ENCODE results near the gene PLA2G5. TPM values are rescaled to one million over a fixed set of nuclear protein-coding genes. Genes with fewer than 3 reads are reported as not detected.

The PLA2G5 gene
- total and polyA plus RNA-seq, 2 of the 4 experiments (the other 2 are of a cell fraction) = not detected

- H3K4me3 ChIP-seq (ENCODE audit: insufficient read depth, low read depth, low read length) = no peak overlapping the region
- H3K9me3 ChIP-seq (ENCODE audit: control insufficient read depth, insufficient read depth, low read length) = no peaks in the 10 kb centered on the region
- intact Hi-C loops (cut with micrococcal nuclease) (no loop called here), in situ Hi-C loops (cut with MboI; ENCODE audit: low sequenced_read_pairs) (no loop called here), dilution Hi-C loops (cut with HindIII; ENCODE audit: low sequenced_read_pairs, unreplicated experiment) (no loop called here)
- H3K23ac ChIP-seq (ENCODE audit: low read depth, low read length) = no peak overlapping the region
- H3K9me1 ChIP-seq (ENCODE audit: insufficient read depth, low read length) = no peaks in the 10 kb centered on the region
- no peaks in the 10 kb centered on the region for H4K20me1 ChIP-seq (ENCODE audit: insufficient read depth, low read length)
- no peak overlapping the region for H2AK5ac ChIP-seq (ENCODE audit: low read depth, low read length)
- H2AFZ ChIP-seq (replicated peaks; ENCODE audit: low read length, poor library complexity) = no peak overlapping the region
- H3K27me3 ChIP-seq (ENCODE audit: control insufficient read depth, insufficient read depth, low read length) = peaks cover 16% of the 10 kb centered on the region
- no peak overlapping the region for H2BK20ac ChIP-seq (ENCODE audit: low read depth, low read length)
- no peak for DNase-seq
- H3K9ac ChIP-seq (ENCODE audit: low read depth, low read length) = no peak overlapping the region
- H3K4me2 ChIP-seq (ENCODE audit: low read depth, low read length) = no peak overlapping the region
- no peak overlapping the region for H3K56ac ChIP-seq (ENCODE audit: extremely low read depth, insufficient read depth, low read length)
- no TSS peak for BruUV-seq (replicated peaks)
- TF ChIP-seq FOS (IDR thresholded peaks at IDR 0.05; ENCODE audit: low read depth, low read length) = no peak
- TF ChIP-seq BHLHE40 (IDR thresholded peaks at IDR 0.05; ENCODE audit: low read depth, low read length) = no peak
- TF ChIP-seq CTCF (conservative IDR thresholded peaks at IDR 0.05; ENCODE audit: low read depth, low read length) = no peak
- no peak for TF ChIP-seq POLR2A (IDR thresholded peaks at IDR 0.05; ENCODE audit: low read depth, low read length)
- no peak for TF ChIP-seq USF2 (IDR thresholded peaks at IDR 0.05; ENCODE audit: low read depth, low read length)
- TF ChIP-seq MXI1 (IDR thresholded peaks at IDR 0.05; ENCODE audit: borderline replicate concordance, low read depth, low read length) = no peak
- TF ChIP-seq SMC3 (IDR thresholded peaks at IDR 0.05; ENCODE audit: low read depth, low read length) = no peak
- no peak for TF ChIP-seq MAFK (IDR thresholded peaks at IDR 0.05; ENCODE audit: low read depth, low read length)
- TF ChIP-seq RAD21 (IDR thresholded peaks at IDR 0.05; ENCODE audit: low read length) = no peak
- no peak for TF ChIP-seq NFE2L2 (IDR thresholded peaks at IDR 0.05; ENCODE audit: low read depth, low read length)
- TF ChIP-seq ELK1 (IDR thresholded peaks at IDR 0.05; ENCODE audit: borderline replicate concordance, low read depth, low read length) = no peak
- TF ChIP-seq RFX5 (IDR thresholded peaks at IDR 0.05; ENCODE audit: low read depth, low read length) = no peak
- TF ChIP-seq RCOR1 (IDR thresholded peaks at IDR 0.05; ENCODE audit: insufficient replicate concordance, low read length) = no peak
- TF ChIP-seq CEBPB (IDR thresholded peaks at IDR 0.05; ENCODE audit: low read depth, low read length) = no peak
- no peak for TF ChIP-seq MAZ (IDR thresholded peaks at IDR 0.05; ENCODE audit: borderline replicate concordance, low read depth, low read length)
- no peak for TF ChIP-seq CHD1 (IDR thresholded peaks at IDR 0.05; ENCODE audit: low read depth, low read length)
- no peak overlapping the region for H4K5ac ChIP-seq (ENCODE audit: low read depth, low read length)
- H3K4ac ChIP-seq (ENCODE audit: low read depth, low read length) = no peak overlapping the region
- no peak overlapping the region for H2BK5ac ChIP-seq (ENCODE audit: low read depth, low read length, poor library complexity, severe bottlenecking)
- no peak overlapping the region for H3K27ac ChIP-seq (ENCODE audit: insufficient read depth, low read length)
- H4K91ac ChIP-seq (ENCODE audit: insufficient read depth, low read depth, low read length) = no peak overlapping the region
- no peak overlapping the region for H3K18ac ChIP-seq (ENCODE audit: low read depth, low read length)
- no peak for ATAC-seq (ENCODE audit: low read depth)
- no peaks in the 10 kb centered on the region for H3K4me1 ChIP-seq (ENCODE audit: control insufficient read depth, insufficient read depth, low read length)
- no peaks in the 10 kb centered on the region for H3K36me3 ChIP-seq (ENCODE audit: control insufficient read depth, insufficient read depth, low read length)
- H2AK9ac ChIP-seq (replicated peaks; ENCODE audit: low read depth, low read length, poor library complexity) = no peak overlapping the region
- H2BK120ac ChIP-seq (ENCODE audit: low read depth, low read length) = no peak overlapping the region
- H4K8ac ChIP-seq (ENCODE audit: low read depth in 2 of 2, low read length in 2 of 2) = no peak overlapping the region
- ChIA-PET CTCF (no interaction called here), POLR2A (ENCODE audit: unreplicated experiment) (interaction anchor here (0.6 kb wide), 1 partner anchor 165 kb away, joined by 6 read pairs; no protein-coding TSS in a partner anchor)
- no peak overlapping the region for H3K14ac ChIP-seq (replicated peaks; ENCODE audit: low read depth, low read length)
- no peak overlapping the region for H2BK15ac ChIP-seq (ENCODE audit: low read depth, low read length)
- H3K79me1 ChIP-seq (ENCODE audit: low read depth in 1 of 2, low read length in 2 of 2) = no peaks in the 10 kb centered on the region
These were observed 36.6 kb upstream of the PLA2G5 start for GRCh38 chr1:20033420-20033819.

Measured in IMR-90 (cell line).